Prostate gland (tissue), 2 donors: ENCODE measurements around the gene LAMP1. TPM values are rescaled to one million over a fixed set of nuclear protein-coding genes. Genes with fewer than 3 reads are reported as not detected.

Source experiments
- DNase-seq: peaks from one replicate; pipeline ENCODE4 v3.0.0-alpha.2; 2019; ENCODE audit warnings: low spot score
- H3K27ac ChIP-seq, 2 donors: fragments of 200-600 bp; sonication (generic); 2 replicates each; pipeline ENCODE4 v1.5.1; 2017 to 2019
- H3K27me3 ChIP-seq: fragments of 200-600 bp; sonication (generic); replicated peaks from 2 replicates; pipeline ENCODE4 v1.5.1; 2019; ENCODE audit not compliant: insufficient read depth
- H3K36me3 ChIP-seq, 2 donors: fragments of 200-600 bp; sonication (generic); 1 replicate in 1 of 2; 2 replicates in 1 of 2; pipeline versions ENCODE4 v1.5.1 to v1.8.1; 2017 to 2019
- H3K4me1 ChIP-seq: fragments of 200-600 bp; sonication (generic); replicated peaks from 2 replicates; pipeline ENCODE4 v1.5.1; 2019
- H3K4me3 ChIP-seq, 2 donors: fragments of 200-600 bp; sonication (generic); 2 replicates each; pipeline ENCODE4 v1.5.1; 2017 to 2019
- H3K9me3 ChIP-seq: fragments of 200-600 bp; sonication (generic); 2 replicates; pipeline ENCODE4 v1.5.1; 2017
- POLR2A ChIP-seq: fragments of 450-650 bp; IDR thresholded peaks from one replicate; pipeline ENCODE4 v1.6.1; 2016; ENCODE audit warnings: antibody characterized with exemption, mild to moderate bottlenecking
- POLR2AphosphoS5 ChIP-seq: sonication (generic); formaldehyde crosslinking; IDR thresholded peaks from one replicate; pipeline ENCODE4 v1.6.1; 2017; ENCODE audit warnings: antibody characterized with exemption
- WGBS: methylation state at CpG from one replicate; pipeline ENCODE4 v1.1.5; 2018; 5-methylcytosine and 5-hydroxymethylcytosine counted together
- intact Hi-C: fragments of 100-400 bp; cut with DNase I; formaldehyde crosslinking; loops from one replicate; pipeline ENCODE4 v1.14.2; 2022
- total RNA-seq, 2 donors: library from RNA; depleted of rRNA; stranded (reverse); fragments of >200 nt; gene quantifications; one replicate each; pipeline ENCODE4 v1.1.0, GENCODE V29; 2016
- TF ChIP-seq, protein P1 (sequence below), 4 experiments: fragments of 200-600 bp in 2 of 4; fragments of 450-650 bp in 2 of 4; sonication (generic) in 2 of 4; IDR thresholded peaks; 1 replicate in 3 of 4; 2 replicates in 1 of 4; pipeline ENCODE4 v1.5.1; 2016 to 2019; ENCODE audit warnings: antibody characterized with exemption in 4 of 4, mild to moderate bottlenecking in 2 of 4, moderate library complexity in 2 of 4

The LAMP1 gene
- total RNA-seq, 2 donors from 2014 or later: 214 to 246 TPM

DNA sequence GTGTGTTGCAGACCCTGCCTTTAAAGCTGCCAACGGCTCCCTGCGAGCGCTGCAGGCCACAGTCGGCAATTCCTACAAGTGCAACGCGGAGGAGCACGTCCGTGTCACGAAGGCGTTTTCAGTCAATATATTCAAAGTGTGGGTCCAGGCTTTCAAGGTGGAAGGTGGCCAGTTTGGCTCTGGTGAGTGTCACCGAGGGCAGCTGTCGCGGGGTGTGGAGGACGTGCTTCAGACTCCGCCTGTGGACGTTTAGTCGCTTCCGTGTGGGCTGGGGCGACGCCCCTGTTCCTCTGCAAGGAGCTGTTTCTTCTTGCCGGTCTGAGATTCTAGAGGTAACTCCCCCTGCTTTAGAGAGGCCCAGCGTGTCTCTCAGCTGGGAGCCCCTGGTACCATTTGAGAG lies 24.5 kb downstream of the LAMP1 start:
- no peaks in the 10 kb centered on the region for H3K4me1 ChIP-seq
- H3K27me3 ChIP-seq: no peaks in the 10 kb centered on the region
- DNase-seq: no peak
- 72% methylated on average over 22 of the region's 22 CpGs for WGBS
- H3K27ac ChIP-seq: no peak overlapping the region
- peaks cover 17 to 25% of the 10 kb centered on the region in 2 donors for H3K36me3 ChIP-seq
- TF ChIP-seq POLR2A: no peak
- no peak for TF ChIP-seq POLR2AphosphoS5
- TF ChIP-seq, protein P1, sequence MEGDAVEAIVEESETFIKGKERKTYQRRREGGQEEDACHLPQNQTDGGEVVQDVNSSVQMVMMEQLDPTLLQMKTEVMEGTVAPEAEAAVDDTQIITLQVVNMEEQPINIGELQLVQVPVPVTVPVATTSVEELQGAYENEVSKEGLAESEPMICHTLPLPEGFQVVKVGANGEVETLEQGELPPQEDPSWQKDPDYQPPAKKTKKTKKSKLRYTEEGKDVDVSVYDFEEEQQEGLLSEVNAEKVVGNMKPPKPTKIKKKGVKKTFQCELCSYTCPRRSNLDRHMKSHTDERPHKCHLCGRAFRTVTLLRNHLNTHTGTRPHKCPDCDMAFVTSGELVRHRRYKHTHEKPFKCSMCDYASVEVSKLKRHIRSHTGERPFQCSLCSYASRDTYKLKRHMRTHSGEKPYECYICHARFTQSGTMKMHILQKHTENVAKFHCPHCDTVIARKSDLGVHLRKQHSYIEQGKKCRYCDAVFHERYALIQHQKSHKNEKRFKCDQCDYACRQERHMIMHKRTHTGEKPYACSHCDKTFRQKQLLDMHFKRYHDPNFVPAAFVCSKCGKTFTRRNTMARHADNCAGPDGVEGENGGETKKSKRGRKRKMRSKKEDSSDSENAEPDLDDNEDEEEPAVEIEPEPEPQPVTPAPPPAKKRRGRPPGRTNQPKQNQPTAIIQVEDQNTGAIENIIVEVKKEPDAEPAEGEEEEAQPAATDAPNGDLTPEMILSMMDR (IDR thresholded peaks at IDR 0.05): no peak
- no peaks in the 10 kb centered on the region for H3K9me3 ChIP-seq
- no peak overlapping the region for H3K4me3 ChIP-seq
- intact Hi-C loops: no loop called here

DNA sequence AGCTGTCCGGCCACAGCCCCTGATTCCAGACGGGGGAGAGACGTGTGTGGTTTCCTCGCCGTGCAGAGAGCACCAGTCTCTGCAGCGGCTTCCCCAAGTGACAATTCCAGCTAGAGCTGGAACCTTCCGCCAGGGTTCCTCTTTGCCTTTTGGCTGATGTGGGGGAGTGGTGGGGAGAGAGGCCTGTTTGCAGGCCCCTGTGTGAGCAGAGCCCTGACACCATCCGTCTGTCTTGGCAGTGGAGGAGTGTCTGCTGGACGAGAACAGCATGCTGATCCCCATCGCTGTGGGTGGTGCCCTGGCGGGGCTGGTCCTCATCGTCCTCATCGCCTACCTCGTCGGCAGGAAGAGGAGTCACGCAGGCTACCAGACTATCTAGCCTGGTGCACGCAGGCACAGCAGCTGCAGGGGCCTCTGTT lies 25.0 kb downstream of the LAMP1 start:
- 70% methylated on average over 17 of the region's 17 CpGs for WGBS
- H3K27me3 ChIP-seq: no peaks in the 10 kb centered on the region
- H3K36me3 ChIP-seq: peaks cover 17 to 25% of the 10 kb centered on the region in 2 donors
- H3K9me3 ChIP-seq: no peaks in the 10 kb centered on the region
- H3K4me1 ChIP-seq: no peaks in the 10 kb centered on the region
- TF ChIP-seq, protein P1 (IDR thresholded peaks at IDR 0.05): no peak
- TF ChIP-seq POLR2AphosphoS5 (no peak), POLR2A (no peak)
- intact Hi-C loops: no loop called here
- no peak for DNase-seq
- no peak overlapping the region for H3K4me3 ChIP-seq
- H3K27ac ChIP-seq: no peak overlapping the region

DNA sequence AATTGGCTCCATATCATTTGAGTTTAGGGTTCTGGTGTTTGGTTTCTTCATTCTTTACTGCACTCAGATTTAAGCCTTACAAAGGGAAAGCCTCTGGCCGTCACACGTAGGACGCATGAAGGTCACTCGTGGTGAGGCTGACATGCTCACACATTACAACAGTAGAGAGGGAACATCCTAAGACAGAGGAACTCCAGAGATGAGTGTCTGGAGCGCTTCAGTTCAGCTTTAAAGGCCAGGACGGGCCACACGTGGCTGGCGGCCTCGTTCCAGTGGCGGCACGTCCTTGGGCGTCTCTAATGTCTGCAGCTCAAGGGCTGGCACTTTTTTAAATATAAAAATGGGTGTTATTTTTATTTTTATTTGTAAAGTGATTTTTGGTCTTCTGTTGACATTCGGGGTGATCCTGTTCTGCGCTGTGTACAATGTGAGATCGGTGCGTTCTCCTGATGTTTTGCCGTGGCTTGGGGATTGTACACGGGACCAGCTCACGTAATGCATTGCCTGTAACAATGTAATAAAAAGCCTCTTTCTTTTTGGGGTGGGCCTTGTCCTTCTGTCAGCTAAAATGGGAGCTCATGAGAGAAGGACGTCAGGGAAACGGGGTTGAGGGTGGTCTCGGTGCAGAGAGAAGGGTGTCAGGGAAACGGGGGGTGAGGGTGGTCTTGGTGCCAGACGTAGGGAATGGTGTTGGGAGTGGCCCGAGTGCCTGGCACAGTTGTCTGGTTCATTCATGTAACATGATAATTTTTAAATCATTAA lies 26.0 kb downstream of the LAMP1 start:
- H3K27ac ChIP-seq: no peak overlapping the region
- no peaks in the 10 kb centered on the region for H3K4me1 ChIP-seq
- no peaks in the 10 kb centered on the region for H3K9me3 ChIP-seq
- intact Hi-C loops: no loop called here
- 92% methylated on average over 25 of the region's 25 CpGs for WGBS
- TF ChIP-seq POLR2AphosphoS5: no peak
- TF ChIP-seq, protein P1 (IDR thresholded peaks at IDR 0.05): no peak
- TF ChIP-seq POLR2A: no peak
- H3K4me3 ChIP-seq: no peak overlapping the region
- DNase-seq: no peak
- H3K36me3 ChIP-seq: peaks cover 17 to 25% of the 10 kb centered on the region in 2 donors
- H3K27me3 ChIP-seq: no peaks in the 10 kb centered on the region

DNA sequence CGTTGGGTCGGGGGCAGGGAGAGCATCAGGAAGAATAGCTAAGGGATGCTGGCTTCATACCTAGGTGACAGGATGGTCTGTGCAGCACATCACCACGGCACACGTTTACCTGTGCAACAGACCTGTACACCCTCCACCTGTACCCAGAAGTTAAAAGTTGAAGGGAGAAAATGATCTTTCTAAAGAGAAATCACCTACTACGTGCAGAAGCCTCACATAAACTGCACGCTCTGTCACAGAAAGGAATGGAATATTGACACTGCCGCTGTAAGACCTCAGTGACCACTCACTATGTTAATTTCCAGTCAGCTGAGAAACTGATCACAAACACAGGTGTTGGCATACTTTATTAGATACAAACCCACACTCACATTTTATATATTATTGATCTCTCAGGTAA lies 26.8 kb downstream of the LAMP1 start:
- H3K36me3 ChIP-seq: peaks cover 17 to 25% of the 10 kb centered on the region in 2 donors
- intact Hi-C loops: no loop called here

More for the DNA sequence above, 26.8 kb downstream of the LAMP1 start:
- H3K27ac ChIP-seq: no peak overlapping the region
- H3K9me3 ChIP-seq: no peaks in the 10 kb centered on the region
- H3K27me3 ChIP-seq: no peaks in the 10 kb centered on the region
- WGBS: 94% methylated on average over 7 of the region's 7 CpGs
- no peaks in the 10 kb centered on the region for H3K4me1 ChIP-seq
- no peak for TF ChIP-seq POLR2A
- TF ChIP-seq POLR2AphosphoS5: no peak
- TF ChIP-seq, protein P1 (IDR thresholded peaks at IDR 0.05): no peak
- DNase-seq: no peak
- no peak overlapping the region for H3K4me3 ChIP-seq
